K562 (cell line): ENCODE measurements around the gene IGDCC3. TPM values are rescaled to one million over a fixed set of nuclear protein-coding genes. Genes with fewer than 3 reads are reported as not detected.

Source experiments
- ARHGAP35 ChIP-seq: fragments of 450-650 bp; IDR thresholded peaks from 2 replicates; pipeline ENCODE4 v1.6.1; 2018; ENCODE audit not compliant: partially characterized antibody
- BHLHE40 ChIP-seq: IDR thresholded peaks from 2 replicates; pipeline ENCODE4 v1.6.1; 2011; ENCODE audit warnings: low read length, improper control_type of control experiment
- CC2D1A ChIP-seq: fragments of 450-650 bp; IDR thresholded peaks from 2 replicates; pipeline ENCODE4 v1.6.1; 2017; ENCODE audit warnings: mild to moderate bottlenecking
- CTBP1 ChIP-seq: fragments of 450-650 bp; IDR thresholded peaks from 2 replicates; pipeline ENCODE4 v1.6.1; 2016; ENCODE audit warnings: borderline replicate concordance
- CUX1 ChIP-seq: fragments of 200-800 bp; sonication (Bioruptor generic); IDR thresholded peaks from 2 replicates; pipeline ENCODE4 v1.6.1; 2016; ENCODE audit warnings: missing genetic modification characterization, missing compliant biosample characterization
- DLX4 ChIP-seq: fragments of 250-450 bp; sonication (Bioruptor Pico); IDR thresholded peaks from 2 replicates; pipeline ENCODE4 v1.6.1; 2021; ENCODE audit warnings: mild to moderate bottlenecking
- NBN ChIP-seq: fragments of 450-650 bp; IDR thresholded peaks from 2 replicates; pipeline ENCODE4 v1.6.1; 2016; ENCODE audit warnings: low read depth, mild to moderate bottlenecking
- NONO ChIP-seq, 2 experiments: fragments of 200-400 bp in 1 of 2; fragments of 450-650 bp in 1 of 2; formaldehyde crosslinking in 1 of 2; IDR thresholded peaks; 2 replicates each; pipeline ENCODE4 v1.6.1; 2017; ENCODE audit warnings: low read depth in 2 of 2, mild to moderate bottlenecking in 2 of 2, moderate library complexity in 2 of 2, low read length in 1 of 2
- PHF8 ChIP-seq: fragments of 200-600 bp; sonication (generic); IDR thresholded peaks from 2 replicates; pipeline ENCODE4 v1.6.1; 2012; ENCODE audit warnings: mixed run types, mild to moderate bottlenecking, inconsistent platforms, low read length, moderate library complexity, borderline replicate concordance
- PYGO2 ChIP-seq: fragments of 450-650 bp; IDR thresholded peaks from 2 replicates; pipeline ENCODE4 v1.6.1; 2016; ENCODE audit warnings: mild to moderate bottlenecking, missing genetic modification characterization, moderate library complexity, missing compliant biosample characterization
- SLC30A9 ChIP-seq: fragments of 250-450 bp; sonication (Bioruptor Pico); IDR thresholded peaks from 2 replicates; pipeline ENCODE4 v1.8.0; 2022; ENCODE audit warnings: mild to moderate bottlenecking, moderate library complexity
- SUPT5H ChIP-seq: fragments of 450-650 bp; IDR thresholded peaks from 2 replicates; pipeline ENCODE4 v1.6.1; 2016
- THAP7 ChIP-seq: fragments of 250-450 bp; sonication (Bioruptor Pico); IDR thresholded peaks from 2 replicates; pipeline ENCODE4 v1.5.0; 2021
- ZNF165 ChIP-seq: fragments of 250-450 bp; sonication (Bioruptor Pico); IDR thresholded peaks from 2 replicates; pipeline ENCODE4 v1.4.0; 2020; ENCODE audit warnings: borderline replicate concordance
- ZNF197 ChIP-seq: fragments of 200-800 bp; sonication (Bioruptor generic); IDR thresholded peaks from 2 replicates; pipeline ENCODE4 v1.6.1; 2016; ENCODE audit warnings: low read depth, missing genetic modification characterization, missing compliant biosample characterization
- ZNF384 ChIP-seq: IDR thresholded peaks from 2 replicates; pipeline ENCODE4 v1.6.1; 2012; ENCODE audit warnings: low read depth, low read length, improper control_type of control experiment
- polyA plus RNA-seq, 8 experiments: library from polyadenylated mRNA; depleted of rRNA in 4 of 8; stranded (reverse) in 5 of 8; unstranded in 3 of 8; fragments of >200 nt; fragmentation: Nextera tagmentation in 2 of 8; fragmentation: Illumina TruSeq in 1 of 8; extraction: Ambion mirVana in 2 of 8; extraction: Trizol in 1 of 8; gene quantifications; 2 replicates each; pipeline versions ENCODE4 v1.2.1 to v1.2.3, GENCODE V29; 2011 to 2014; ENCODE audit warnings: inconsistent platforms in 1 of 8, missing spikeins in 1 of 8
- total RNA-seq, 7 experiments: library from RNA; depleted of rRNA in 6 of 7; stranded (reverse); fragments of >200 nt in 6 of 7; fragmentation: Illumina TruSeq in 2 of 7; extraction: Trizol in 2 of 7; gene quantifications; 2 replicates each; pipeline versions ENCODE4 v1.2.1 to v1.2.3, GENCODE V29; 2011 to 2021; ENCODE audit warnings: low replicate concordance in 1 of 7

IGDCC3 gene
- total and polyA plus RNA-seq, 9 of the 15 experiments (the other 6 are each of a cell fraction or from before 2014, with no cell fraction given) = not detected

GRCh38 chr15:65286704-65287519, 90.9 kb downstream of the IGDCC3 start, which contains the start of gene PARP16 (continued):
- TF ChIP-seq SLC30A9 (CRISPR knock-in tag) (no peak), CUX1 (no peak), PHF8 (peak; percentile 83; the same call in 1 of the 2 replicates), ZNF384 (no peak), THAP7 (CRISPR knock-in tag) (0 out of 2 replicates have a peak, but pooled peaks have one; percentile 31), SUPT5H (0 out of 2 replicates have a peak, but pooled peaks have one; percentile 53), ARHGAP35 (no peak), CTBP1 (peak; percentile 95), CC2D1A (no peak), PYGO2 (tag) (no peak), ZNF165 (no peak), NBN (no peak), DLX4 (no peak), NONO (IDR thresholded peaks at IDR 0.05; ENCODE audit: low read depth in 2 of 2, low read length in 1 of 2) (peak in 1 of 2 experiments; percentile 69; a peak in 1 of 4 replicates), BHLHE40 (0 out of 2 replicates have a peak, but pooled peaks have one; percentile 1), ZNF197 (CRISPR knock-in tag) (no peak)
